DOHH2 (cell line): ENCODE results near the gene AGBL1.

Source experiments
- H3F3A ChIP-seq: fragments of 200-600 bp; sonication (generic), shearing (Covaris generic); 2 replicates; pipeline ENCODE4 v1.6.0; 2016; ENCODE audit warnings: antibody characterized with exemption, mild to moderate bottlenecking; ENCODE audit not compliant: control insufficient read depth, insufficient read depth
- H3K27ac ChIP-seq: fragments of 200-600 bp; sonication (generic); 2 replicates; pipeline ENCODE4 v1.5.1; 2014; ENCODE audit warnings: low read depth, mild to moderate bottlenecking, low read length, moderate library complexity
- H3K27me3 ChIP-seq: fragments of 200-600 bp; sonication (generic); 2 replicates; pipeline ENCODE4 v1.6.1; 2014; ENCODE audit warnings: mild to moderate bottlenecking, low read length, mixed read lengths; ENCODE audit not compliant: control insufficient read depth
- H3K36me3 ChIP-seq: fragments of 200-600 bp; sonication (generic); 2 replicates; pipeline ENCODE4 v1.6.1; 2014; ENCODE audit warnings: mild to moderate bottlenecking, low read length, moderate library complexity, mixed read lengths; ENCODE audit not compliant: control insufficient read depth
- H3K4me1 ChIP-seq: fragments of 200-600 bp; sonication (generic); 2 replicates; pipeline ENCODE4 v1.6.1; 2014; ENCODE audit warnings: mild to moderate bottlenecking, low read length, mixed read lengths; ENCODE audit not compliant: control insufficient read depth
- H3K4me2 ChIP-seq: fragments of 200-600 bp; sonication (generic); 2 replicates; pipeline ENCODE4 v1.6.0; 2014; ENCODE audit warnings: mild to moderate bottlenecking, low read length, moderate library complexity
- H3K4me3 ChIP-seq: fragments of 200-600 bp; sonication (generic); 2 replicates; pipeline ENCODE4 v1.5.1; 2014; ENCODE audit warnings: mild to moderate bottlenecking, low read length, mixed read lengths
- H3K79me2 ChIP-seq: fragments of 200-600 bp; sonication (generic); 2 replicates; pipeline ENCODE4 v1.6.1; 2014; ENCODE audit warnings: mild to moderate bottlenecking, low read length, mixed read lengths; ENCODE audit not compliant: control insufficient read depth
- H3K9me2 ChIP-seq: fragments of 200-600 bp; sonication (generic); replicated peaks from 2 replicates; pipeline ENCODE4 v1.6.1; 2014; ENCODE audit warnings: mild to moderate bottlenecking, low read length, mixed read lengths; ENCODE audit not compliant: control insufficient read depth
- H3K9me3 ChIP-seq: fragments of 200-600 bp; sonication (generic); 2 replicates; pipeline ENCODE4 v1.6.1; 2014; ENCODE audit warnings: antibody characterized with exemption, low read length, mixed read lengths; ENCODE audit not compliant: control insufficient read depth, insufficient read depth
- H4K20me1 ChIP-seq: fragments of 200-600 bp; sonication (generic); 2 replicates; pipeline ENCODE4 v1.6.0; 2014; ENCODE audit warnings: low read depth, mild to moderate bottlenecking, antibody characterized with exemption, low read length, moderate library complexity; ENCODE audit not compliant: control insufficient read depth, insufficient read depth
- EZH2phosphoT487 ChIP-seq: fragments of 200-600 bp; sonication (generic); IDR thresholded peaks from 2 replicates; pipeline ENCODE4 v1.6.1; 2017; ENCODE audit warnings: borderline replicate concordance, mild to moderate bottlenecking, antibody characterized with exemption, low read length, moderate library complexity, mixed read lengths
- TF ChIP-seq, protein P1 (sequence below): fragments of 200-600 bp; sonication (generic); IDR thresholded peaks from one replicate; pipeline ENCODE4 v1.5.1; 2014; ENCODE audit warnings: antibody characterized with exemption, mild to moderate bottlenecking, low read depth, low read length; ENCODE audit not compliant: poor library complexity, severe bottlenecking

AGBL1 gene

DNA sequence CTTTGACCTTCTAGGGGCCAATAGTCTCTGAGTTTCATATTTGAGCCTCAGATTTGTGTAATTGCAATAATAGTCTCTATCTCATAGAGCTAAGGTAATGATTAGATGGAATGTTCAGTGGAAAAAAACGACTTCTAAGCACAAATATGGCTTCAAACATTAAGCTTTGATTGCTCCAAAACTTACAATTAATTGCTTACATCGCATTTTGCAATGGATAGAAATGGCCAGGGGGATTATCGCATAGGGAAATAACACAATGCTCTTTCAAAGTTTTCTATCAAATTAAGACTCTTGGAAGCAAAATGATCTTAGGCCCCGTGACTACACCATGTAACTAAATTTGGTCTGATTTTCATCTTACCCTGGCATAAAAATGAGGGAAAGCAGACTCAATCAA is 888.6 kb downstream of the AGBL1 start:
- Histone ChIP-seq H3K27ac (no peak overlapping the region), H3K9me3 (no peaks in the 10 kb centered on the region), H3K4me3 (no peak overlapping the region), H3K4me1 (no peaks in the 10 kb centered on the region), H3K27me3 (no peaks in the 10 kb centered on the region), H3K9me2 (no peaks in the 10 kb centered on the region; the same call in 1 of the 2 replicates), H3F3A (no peaks in the 10 kb centered on the region), H3K36me3 (no peaks in the 10 kb centered on the region), H4K20me1 (no peaks in the 10 kb centered on the region), H3K4me2 (no peak overlapping the region), H3K79me2 (no peaks in the 10 kb centered on the region)
- TF ChIP-seq EZH2phosphoT487 = no peak
- TF ChIP-seq, protein P1, sequence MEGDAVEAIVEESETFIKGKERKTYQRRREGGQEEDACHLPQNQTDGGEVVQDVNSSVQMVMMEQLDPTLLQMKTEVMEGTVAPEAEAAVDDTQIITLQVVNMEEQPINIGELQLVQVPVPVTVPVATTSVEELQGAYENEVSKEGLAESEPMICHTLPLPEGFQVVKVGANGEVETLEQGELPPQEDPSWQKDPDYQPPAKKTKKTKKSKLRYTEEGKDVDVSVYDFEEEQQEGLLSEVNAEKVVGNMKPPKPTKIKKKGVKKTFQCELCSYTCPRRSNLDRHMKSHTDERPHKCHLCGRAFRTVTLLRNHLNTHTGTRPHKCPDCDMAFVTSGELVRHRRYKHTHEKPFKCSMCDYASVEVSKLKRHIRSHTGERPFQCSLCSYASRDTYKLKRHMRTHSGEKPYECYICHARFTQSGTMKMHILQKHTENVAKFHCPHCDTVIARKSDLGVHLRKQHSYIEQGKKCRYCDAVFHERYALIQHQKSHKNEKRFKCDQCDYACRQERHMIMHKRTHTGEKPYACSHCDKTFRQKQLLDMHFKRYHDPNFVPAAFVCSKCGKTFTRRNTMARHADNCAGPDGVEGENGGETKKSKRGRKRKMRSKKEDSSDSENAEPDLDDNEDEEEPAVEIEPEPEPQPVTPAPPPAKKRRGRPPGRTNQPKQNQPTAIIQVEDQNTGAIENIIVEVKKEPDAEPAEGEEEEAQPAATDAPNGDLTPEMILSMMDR = no peak

DNA sequence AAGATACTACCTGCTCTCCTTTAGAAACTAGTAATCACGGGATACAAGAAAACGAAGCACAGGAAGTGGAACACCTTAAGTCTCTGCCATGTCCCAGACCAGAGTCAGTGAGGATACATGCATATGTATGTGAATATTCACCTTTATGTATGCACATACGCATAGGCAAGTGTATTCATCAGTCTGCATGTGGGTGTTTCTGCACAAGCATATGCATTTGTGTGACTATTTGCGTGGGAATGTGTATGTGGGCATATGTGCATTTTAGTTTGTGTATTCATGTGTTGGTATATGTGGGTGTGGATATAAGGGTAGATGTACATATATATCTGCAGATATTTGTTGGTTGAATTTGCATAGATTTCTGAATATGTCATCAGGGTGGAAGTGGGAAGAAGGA is 889.7 kb downstream of the AGBL1 start:
- no peak overlapping the region for H3K4me3 ChIP-seq
- TF ChIP-seq, protein P1 = no peak
- TF ChIP-seq EZH2phosphoT487 = no peak
- H3K4me1 ChIP-seq = no peaks in the 10 kb centered on the region
- H4K20me1 ChIP-seq = no peaks in the 10 kb centered on the region
- H3K9me2 ChIP-seq = no peaks in the 10 kb centered on the region; the same call in 1 of the 2 replicates
- no peaks in the 10 kb centered on the region for H3K9me3 ChIP-seq
- H3K4me2 ChIP-seq = no peak overlapping the region
- H3K27ac ChIP-seq = no peak overlapping the region
- H3K36me3 ChIP-seq = no peaks in the 10 kb centered on the region
- no peaks in the 10 kb centered on the region for H3F3A ChIP-seq
- H3K27me3 ChIP-seq = no peaks in the 10 kb centered on the region
- no peaks in the 10 kb centered on the region for H3K79me2 ChIP-seq

DNA sequence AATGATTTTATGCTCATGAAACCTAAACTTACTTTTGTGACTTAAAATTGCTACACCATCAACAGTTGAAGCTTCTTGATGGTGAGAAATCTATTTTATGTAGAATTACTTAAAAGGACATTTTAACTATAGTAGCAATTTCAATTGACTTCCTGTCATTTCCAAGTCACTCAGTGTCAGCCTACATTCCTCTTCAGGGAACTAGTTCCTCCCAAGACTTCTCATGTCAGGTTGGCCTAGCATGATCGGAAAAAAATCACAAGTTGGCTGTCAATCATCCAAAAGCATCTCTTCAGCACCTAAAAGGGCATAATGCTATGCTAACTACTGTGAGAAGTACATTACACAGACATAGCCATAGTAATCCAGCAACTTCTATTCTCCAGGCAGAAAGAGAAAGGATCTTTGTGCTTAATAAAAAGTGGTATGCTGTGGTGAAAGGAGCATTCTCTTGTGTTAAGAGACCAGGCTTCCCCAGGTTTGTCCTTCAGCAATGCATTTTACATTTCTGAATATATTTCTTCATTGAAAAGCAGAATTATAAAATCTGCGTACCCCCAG is 893.7 kb downstream of the AGBL1 start:
- Histone ChIP-seq H3K4me2 (no peak overlapping the region), H3K27me3 (no peaks in the 10 kb centered on the region), H3K27ac (no peak overlapping the region), H3K9me3 (no peaks in the 10 kb centered on the region), H3K79me2 (no peaks in the 10 kb centered on the region), H4K20me1 (no peaks in the 10 kb centered on the region), H3K9me2 (no peaks in the 10 kb centered on the region; the same call in 1 of the 2 replicates), H3F3A (no peaks in the 10 kb centered on the region), H3K4me1 (no peaks in the 10 kb centered on the region), H3K4me3 (no peak overlapping the region), H3K36me3 (no peaks in the 10 kb centered on the region)
- no peak for TF ChIP-seq EZH2phosphoT487
- TF ChIP-seq, protein P1 = no peak
